A549 (cell line): ENCODE data around the gene CLSTN2. TPM values are rescaled to one million over a fixed set of nuclear protein-coding genes. Genes with fewer than 3 reads are reported as not detected.

Experiments
- ATAC-seq, 2 experiments: fragments of 200-7000 bp in 1 of 2; fragments of >200 bp in 1 of 2; cut with Nextera tagmentation in 1 of 2; cut with Tn5 transposase in 1 of 2; 3 replicates each; pipeline versions ENCODE4 v1.8.0 to v1.9.1; 2018 to 2020; ENCODE audit warnings: mild to moderate bottlenecking in 1 of 2, moderate library complexity in 1 of 2
- CTCF ChIA-PET: fragments of 300-600 bp; sonication (Branson Sonifier 250); formaldehyde crosslinking; extraction: SDS; loops from one replicate; lab custom pipeline; 2021; ENCODE audit warnings: antibody characterized with exemption, inconsistent platforms; lab: Yijun Ruan, JAX
- POLR2A ChIA-PET: fragments of 350-600 bp; formaldehyde crosslinking; extraction: SDS; loops from one replicate; lab custom pipeline; 2021; ENCODE audit warnings: antibody characterized with exemption, inconsistent platforms; lab: Yijun Ruan, JAX
- DNase-seq, 2 experiments: peaks; one replicate each; pipeline versions ENCODE4 v3.0.0 to v3.0.0-alpha.2; 2011 to 2016; ENCODE audit warnings: low read depth in 1 of 2, low spot score in 1 of 2
- FAIRE-seq: peaks from 2 replicates; lab custom pipeline; 2011; peaks lifted over from hg19 to GRCh38; lab: Jason Lieb, UNC
- H3K27ac ChIP-seq, 2 experiments: fragments of >200 bp; sonication (Bioruptor Twin); formaldehyde crosslinking; 3 replicates each; pipeline ENCODE4 v1.5.1; 2016 to 2017
- H3K4me1 ChIP-seq: fragments of >200 bp; sonication (Bioruptor Twin); formaldehyde crosslinking; 3 replicates; pipeline ENCODE4 v1.6.1; 2016
- H3K4me2 ChIP-seq: fragments of >200 bp; sonication (Bioruptor Twin); formaldehyde crosslinking; 3 replicates; pipeline ENCODE4 v1.6.1; 2016
- H3K4me3 ChIP-seq: fragments of >200 bp; sonication (Bioruptor Twin); formaldehyde crosslinking; 3 replicates; pipeline ENCODE4 v1.5.1; 2016
- H3K9me3 ChIP-seq: fragments of >200 bp; sonication (Bioruptor Twin); formaldehyde crosslinking; 3 replicates; pipeline ENCODE4 v1.6.1; 2016
- ATOH8 ChIP-seq: fragments of 250-450 bp; sonication (Bioruptor Pico); IDR thresholded peaks from 2 replicates; pipeline ENCODE4 v1.5.0; 2020; ENCODE audit warnings: low read depth, mild to moderate bottlenecking, moderate library complexity
- CBX8 ChIP-seq: fragments of 200-600 bp; sonication (generic); IDR thresholded peaks from 2 replicates; pipeline ENCODE4 v1.6.1; 2016
- CHD4 ChIP-seq: fragments of 200-600 bp; sonication (generic); IDR thresholded peaks from 2 replicates; pipeline ENCODE4 v1.6.1; 2016; ENCODE audit warnings: antibody characterized with exemption, mild to moderate bottlenecking, borderline replicate concordance
- EHMT2 ChIP-seq: fragments of 200-600 bp; sonication (generic); IDR thresholded peaks from 2 replicates; pipeline ENCODE4 v1.6.1; 2016; ENCODE audit warnings: antibody characterized with exemption, low read depth, mild to moderate bottlenecking, moderate library complexity
- ELK1 ChIP-seq: fragments of 150-350 bp; IDR thresholded peaks from 2 replicates; pipeline ENCODE4 v1.6.1; 2014; ENCODE audit warnings: low read depth, mild to moderate bottlenecking, low read length
- ESRRA ChIP-seq: fragments of 150-350 bp; IDR thresholded peaks from 2 replicates; pipeline ENCODE4 v1.6.1; 2014; ENCODE audit warnings: mild to moderate bottlenecking, low read length, borderline replicate concordance
- FOSL2 ChIP-seq, 2 experiments: fragments of 450-650 bp in 1 of 2; fragments of >200 bp in 1 of 2; sonication (Bioruptor Twin) in 1 of 2; formaldehyde crosslinking; IDR thresholded peaks; 2 replicates each; pipeline versions ENCODE4 v1.5.0 to v1.6.1; 2016 to 2020; ENCODE audit warnings: mild to moderate bottlenecking in 1 of 2, moderate library complexity in 1 of 2
- GATA3 ChIP-seq: IDR thresholded peaks from 2 replicates; pipeline ENCODE4 v1.6.1; 2012; ENCODE audit warnings: borderline replicate concordance
- HDAC2 ChIP-seq: fragments of 200-600 bp; sonication (generic); IDR thresholded peaks from 2 replicates; pipeline ENCODE4 v1.6.1; 2016
- HEYL ChIP-seq: fragments of 250-450 bp; sonication (Bioruptor Pico); IDR thresholded peaks from 2 replicates; pipeline ENCODE4 v1.8.0; 2021; ENCODE audit warnings: mild to moderate bottlenecking, moderate library complexity
- HOXB13 ChIP-seq: fragments of 250-450 bp; sonication (Bioruptor Pico); IDR thresholded peaks from 2 replicates; pipeline ENCODE4 v1.5.0; 2020; ENCODE audit warnings: low read depth, mild to moderate bottlenecking, moderate library complexity
- NFE2L2 ChIP-seq: fragments of 150-350 bp; conservative IDR thresholded peaks from 2 replicates; pipeline ENCODE4 v1.6.1; 2014; ENCODE audit warnings: low read length
- PHF8 ChIP-seq: fragments of 200-600 bp; sonication (generic); IDR thresholded peaks from 2 replicates; pipeline ENCODE4 v1.6.1; 2016; ENCODE audit warnings: low read depth, mild to moderate bottlenecking, antibody characterized with exemption, moderate library complexity, borderline replicate concordance
- POLR2AphosphoS2 ChIP-seq: conservative IDR thresholded peaks from 2 replicates; pipeline ENCODE4 v1.6.1; 2012; ENCODE audit warnings: low read length, improper control_type of control experiment, inconsistent platforms
- RARB ChIP-seq: fragments of 250-450 bp; sonication (Bioruptor Pico); IDR thresholded peaks from 2 replicates; pipeline ENCODE4 v1.8.0; 2021; ENCODE audit warnings: mild to moderate bottlenecking, moderate library complexity
- RCOR1 ChIP-seq: fragments of 150-350 bp; IDR thresholded peaks from 2 replicates; pipeline ENCODE4 v1.6.1; 2014; ENCODE audit warnings: antibody characterized with exemption, low read length, low read depth
- TP53 ChIP-seq: fragments of 250-450 bp; sonication (Bioruptor Pico); IDR thresholded peaks from 2 replicates; pipeline ENCODE4 v1.5.0; 2021; ENCODE audit warnings: mild to moderate bottlenecking, moderate library complexity
- ZC3H11A ChIP-seq: fragments of 450-650 bp; IDR thresholded peaks from 2 replicates; pipeline ENCODE4 v1.6.1; 2014; ENCODE audit warnings: antibody characterized with exemption, mild to moderate bottlenecking
- WGBS: methylation state at CpG from one replicate; pipeline ENCODE4 v1.1.6; 2017; ENCODE audit errors: missing lambda C conversion rate; 5-methylcytosine and 5-hydroxymethylcytosine counted together
- polyA plus RNA-seq, 4 experiments: library from polyadenylated mRNA; depleted of rRNA in 3 of 4; stranded (reverse); fragments of >200 nt; fragmentation: RNase III in 1 of 4; extraction: RNeasy Plus Mini Kit Qiagen cat#74134 plus additional on column Dnase treatment in 1 of 4; gene quantifications; 2 replicates in 3 of 4; 3 replicates in 1 of 4; pipeline ENCODE4 v1.2.3, GENCODE V29; 2011 to 2017
- TF ChIP-seq, protein P1 (sequence below): fragments of >200 bp; sonication (Bioruptor Twin); formaldehyde crosslinking; IDR thresholded peaks from 2 replicates; pipeline ENCODE4 v1.6.1; 2016
- TF ChIP-seq, protein P2 (sequence below): fragments of 200-600 bp; sonication (generic); IDR thresholded peaks from 2 replicates; pipeline ENCODE4 v1.6.1; 2016; ENCODE audit warnings: antibody characterized with exemption, mild to moderate bottlenecking, moderate library complexity

Gene CLSTN2
- polyA plus RNA-seq, 2 of the 4 experiments (the other 2 are of a cell fraction): 0.03 to 0.04 TPM

DNA sequence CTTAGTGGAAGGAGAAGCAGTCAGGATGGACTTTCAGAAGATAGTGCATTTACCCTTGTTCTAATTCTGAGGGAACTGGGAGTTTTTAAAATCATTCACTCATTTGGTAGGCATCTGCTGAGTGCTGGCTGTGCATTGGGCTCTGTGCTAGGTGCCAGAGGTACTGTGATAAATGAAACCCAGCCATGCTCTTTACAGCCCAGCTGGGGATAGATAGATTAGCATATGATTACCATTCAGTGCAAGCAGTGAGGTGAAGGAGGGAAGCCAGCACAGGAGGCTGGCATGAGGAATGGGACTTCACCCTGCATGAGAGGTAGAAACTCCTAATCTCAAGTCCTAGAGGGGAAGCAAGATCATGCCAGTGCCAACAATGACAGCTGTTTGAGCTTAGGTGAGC lies 381.0 kb downstream of the CLSTN2 start:
- ChIA-PET POLR2A (no interaction called here), CTCF (interaction anchor here (1.5 kb wide), 1 partner anchor 14 kb away, joined by 3 read pairs; no protein-coding TSS in a partner anchor)
- FAIRE-seq (no peak), ATAC-seq (no peak), DNase-seq (no peak)
- Histone ChIP-seq H3K9me3 (no peaks in the 10 kb centered on the region), H3K4me3 (no peak overlapping the region), H3K4me2 (no peak overlapping the region), H3K27ac (no peak overlapping the region), H3K4me1 (no peaks in the 10 kb centered on the region)
- TF ChIP-seq ZC3H11A (no peak), PHF8 (no peak), HDAC2 (no peak), EHMT2 (no peak), GATA3 (no peak), POLR2AphosphoS2 (no peak), ELK1 (no peak), CHD4 (no peak), HEYL (CRISPR knock-in tag) (no peak)
- TF ChIP-seq, protein P1, sequence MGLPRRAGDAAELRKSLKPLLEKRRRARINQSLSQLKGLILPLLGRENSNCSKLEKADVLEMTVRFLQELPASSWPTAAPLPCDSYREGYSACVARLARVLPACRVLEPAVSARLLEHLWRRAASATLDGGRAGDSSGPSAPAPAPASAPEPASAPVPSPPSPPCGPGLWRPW: no peak

GRCh38 chr3:140316466-140316865 lies 381.5 kb downstream of the CLSTN2 start:
- Histone ChIP-seq H3K27ac (no peak overlapping the region), H3K4me1 (no peaks in the 10 kb centered on the region), H3K4me2 (no peak overlapping the region), H3K9me3 (no peaks in the 10 kb centered on the region), H3K4me3 (no peak overlapping the region)
- ATAC-seq: no peak
- ChIA-PET CTCF (interaction anchor here (1.5 kb wide), 1 partner anchor 14 kb away, joined by 3 read pairs; no protein-coding TSS in a partner anchor), POLR2A (no interaction called here)
- TF ChIP-seq ATOH8 (CRISPR knock-in tag): no peak
- TF ChIP-seq RCOR1: no peak
- TF ChIP-seq HEYL (CRISPR knock-in tag): no peak
- TF ChIP-seq TP53 (CRISPR knock-in tag): no peak
- TF ChIP-seq CBX8: no peak
- TF ChIP-seq, protein P2, sequence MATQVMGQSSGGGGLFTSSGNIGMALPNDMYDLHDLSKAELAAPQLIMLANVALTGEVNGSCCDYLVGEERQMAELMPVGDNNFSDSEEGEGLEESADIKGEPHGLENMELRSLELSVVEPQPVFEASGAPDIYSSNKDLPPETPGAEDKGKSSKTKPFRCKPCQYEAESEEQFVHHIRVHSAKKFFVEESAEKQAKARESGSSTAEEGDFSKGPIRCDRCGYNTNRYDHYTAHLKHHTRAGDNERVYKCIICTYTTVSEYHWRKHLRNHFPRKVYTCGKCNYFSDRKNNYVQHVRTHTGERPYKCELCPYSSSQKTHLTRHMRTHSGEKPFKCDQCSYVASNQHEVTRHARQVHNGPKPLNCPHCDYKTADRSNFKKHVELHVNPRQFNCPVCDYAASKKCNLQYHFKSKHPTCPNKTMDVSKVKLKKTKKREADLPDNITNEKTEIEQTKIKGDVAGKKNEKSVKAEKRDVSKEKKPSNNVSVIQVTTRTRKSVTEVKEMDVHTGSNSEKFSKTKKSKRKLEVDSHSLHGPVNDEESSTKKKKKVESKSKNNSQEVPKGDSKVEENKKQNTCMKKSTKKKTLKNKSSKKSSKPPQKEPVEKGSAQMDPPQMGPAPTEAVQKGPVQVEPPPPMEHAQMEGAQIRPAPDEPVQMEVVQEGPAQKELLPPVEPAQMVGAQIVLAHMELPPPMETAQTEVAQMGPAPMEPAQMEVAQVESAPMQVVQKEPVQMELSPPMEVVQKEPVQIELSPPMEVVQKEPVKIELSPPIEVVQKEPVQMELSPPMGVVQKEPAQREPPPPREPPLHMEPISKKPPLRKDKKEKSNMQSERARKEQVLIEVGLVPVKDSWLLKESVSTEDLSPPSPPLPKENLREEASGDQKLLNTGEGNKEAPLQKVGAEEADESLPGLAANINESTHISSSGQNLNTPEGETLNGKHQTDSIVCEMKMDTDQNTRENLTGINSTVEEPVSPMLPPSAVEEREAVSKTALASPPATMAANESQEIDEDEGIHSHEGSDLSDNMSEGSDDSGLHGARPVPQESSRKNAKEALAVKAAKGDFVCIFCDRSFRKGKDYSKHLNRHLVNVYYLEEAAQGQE: no peak
- TF ChIP-seq CHD4: no peak
- TF ChIP-seq HOXB13: no peak
- TF ChIP-seq NFE2L2: no peak
- no peak for TF ChIP-seq RARB (CRISPR knock-in tag)
- TF ChIP-seq FOSL2 (IDR thresholded peaks at IDR 0.05): no peak
- TF ChIP-seq FOSL2 (CRISPR knock-in tag; IDR thresholded peaks at IDR 0.05): no peak
- no peak for TF ChIP-seq ESRRA
- no peak for FAIRE-seq
- 0% methylated on average over 1 of the region's 1 CpG for WGBS
- DNase-seq: no peak
